Fibroblast of the aortic adventitia (primary cell): Measurements from ENCODE around the gene AICDA. TPM values are rescaled to one million over a fixed set of nuclear protein-coding genes. Genes with fewer than 3 reads are reported as not detected.
"Not testable (repeated sequence)": the region's sequence is repeated elsewhere in the genome, so short reads cannot be mapped to it uniquely, and the experiment has no call there.

Source experiments
- DNase-seq: peaks from one replicate; pipeline ENCODE4 v3.0.0-alpha.2; 2010; ENCODE audit warnings: low read depth
- H3K4me3 ChIP-seq: 2 replicates; pipeline ENCODE4 v1.5.1; 2011; ENCODE audit warnings: low read depth, mild to moderate bottlenecking, control low read depth, low read length, moderate library complexity
- total RNA-seq: library from RNA; depleted of rRNA; stranded (reverse); fragments of >200 nt; gene quantifications from 2 replicates; pipeline ENCODE4 v1.2.3, GENCODE V29; 2012; ENCODE audit warnings: low replicate concordance
- TF ChIP-seq, protein P1 (sequence below): IDR thresholded peaks from 2 replicates; pipeline ENCODE4 v1.5.1; 2011; ENCODE audit warnings: mild to moderate bottlenecking, low read length, control low read depth, inconsistent platforms; ENCODE audit not compliant: insufficient read depth

AICDA gene
- total RNA-seq, 1 donor = not detected

DNA sequence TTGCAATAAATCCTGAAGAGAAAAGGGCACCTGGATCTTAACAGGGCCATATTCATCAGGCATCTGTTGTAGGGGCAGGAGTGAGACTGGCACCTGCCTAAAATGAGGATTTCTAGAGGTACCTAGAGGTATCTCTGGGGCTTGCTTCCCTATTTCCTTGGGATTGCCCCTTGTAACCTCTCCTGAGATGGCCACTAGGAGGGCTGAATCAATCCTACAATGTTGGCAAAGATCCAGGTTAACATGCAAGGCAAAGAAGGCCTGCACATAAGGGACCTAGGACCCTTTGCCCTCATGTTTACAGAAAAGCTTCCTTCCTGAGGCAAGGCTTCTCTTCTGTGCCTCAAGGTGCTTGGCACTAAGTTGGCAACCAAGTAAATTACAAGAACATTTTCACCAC, 46.1 kb downstream of the AICDA start:
- TF ChIP-seq, protein P1, sequence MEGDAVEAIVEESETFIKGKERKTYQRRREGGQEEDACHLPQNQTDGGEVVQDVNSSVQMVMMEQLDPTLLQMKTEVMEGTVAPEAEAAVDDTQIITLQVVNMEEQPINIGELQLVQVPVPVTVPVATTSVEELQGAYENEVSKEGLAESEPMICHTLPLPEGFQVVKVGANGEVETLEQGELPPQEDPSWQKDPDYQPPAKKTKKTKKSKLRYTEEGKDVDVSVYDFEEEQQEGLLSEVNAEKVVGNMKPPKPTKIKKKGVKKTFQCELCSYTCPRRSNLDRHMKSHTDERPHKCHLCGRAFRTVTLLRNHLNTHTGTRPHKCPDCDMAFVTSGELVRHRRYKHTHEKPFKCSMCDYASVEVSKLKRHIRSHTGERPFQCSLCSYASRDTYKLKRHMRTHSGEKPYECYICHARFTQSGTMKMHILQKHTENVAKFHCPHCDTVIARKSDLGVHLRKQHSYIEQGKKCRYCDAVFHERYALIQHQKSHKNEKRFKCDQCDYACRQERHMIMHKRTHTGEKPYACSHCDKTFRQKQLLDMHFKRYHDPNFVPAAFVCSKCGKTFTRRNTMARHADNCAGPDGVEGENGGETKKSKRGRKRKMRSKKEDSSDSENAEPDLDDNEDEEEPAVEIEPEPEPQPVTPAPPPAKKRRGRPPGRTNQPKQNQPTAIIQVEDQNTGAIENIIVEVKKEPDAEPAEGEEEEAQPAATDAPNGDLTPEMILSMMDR = peak; percentile 2
- DNase-seq = no peak
- no peak overlapping the region for H3K4me3 ChIP-seq

DNA sequence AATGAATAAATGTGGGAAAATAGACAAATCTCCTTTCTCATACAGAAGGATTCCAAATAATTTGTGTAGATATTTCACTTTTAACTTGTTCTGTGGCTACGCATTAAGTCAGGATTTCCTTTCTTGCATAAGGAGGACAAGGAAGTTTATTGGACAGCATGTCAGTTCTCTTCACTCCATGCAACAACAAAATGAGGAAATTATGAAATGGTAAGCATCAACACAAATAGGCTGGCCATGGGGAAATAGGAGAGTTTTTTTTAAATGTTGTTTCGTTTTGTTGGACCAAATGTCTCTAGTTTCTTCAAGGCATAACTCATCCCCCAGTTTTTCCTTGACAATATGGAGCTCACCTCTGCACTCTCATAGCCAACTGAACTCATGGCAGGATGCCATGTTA, 46.6 kb downstream of the AICDA start:
- not testable (repeated sequence) for H3K4me3 ChIP-seq, DNase-seq

DNA sequence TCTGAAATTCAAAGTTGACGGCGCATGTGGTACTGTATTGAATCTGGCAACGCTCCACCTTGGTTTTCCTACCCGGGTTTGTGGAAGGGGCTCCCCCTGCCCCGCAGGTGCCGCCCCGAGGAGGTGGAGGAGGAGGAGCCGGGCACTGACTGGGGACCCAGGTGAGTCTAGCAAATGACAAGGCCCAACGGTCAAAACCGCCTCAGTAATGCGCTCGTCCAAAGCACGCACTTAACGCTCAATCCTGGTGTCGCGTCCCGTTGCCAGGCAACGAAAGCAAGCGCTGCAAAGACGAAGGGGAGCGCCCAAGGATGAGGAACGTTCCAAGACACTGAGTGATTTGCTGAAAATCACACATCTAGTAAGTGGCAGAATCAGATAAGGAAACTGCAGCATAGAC, 48.0 kb downstream of the AICDA start:
- DNase-seq = no peak
- no peak overlapping the region for H3K4me3 ChIP-seq
- TF ChIP-seq, protein P1 = no peak

DNA sequence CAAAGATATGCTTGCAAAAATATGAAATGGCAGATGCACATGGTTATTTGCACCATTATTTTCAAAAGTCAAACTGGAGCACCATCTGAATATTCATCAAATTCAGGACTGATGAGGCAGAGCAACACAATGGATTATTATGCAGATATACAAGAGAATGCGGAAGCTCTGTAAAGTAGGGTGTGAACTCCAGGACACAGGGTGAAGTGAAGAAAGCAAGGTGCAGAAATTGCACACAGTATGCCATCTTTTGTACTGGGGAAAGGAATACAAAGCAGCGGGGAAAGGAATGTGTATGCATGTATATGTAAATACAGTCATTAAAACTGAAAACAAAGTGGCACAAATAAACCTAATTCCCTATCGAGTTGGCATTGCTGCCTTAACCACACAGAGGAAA, 49.3 kb downstream of the AICDA start:
- TF ChIP-seq, protein P1 = no peak
- DNase-seq = no peak

DNA sequence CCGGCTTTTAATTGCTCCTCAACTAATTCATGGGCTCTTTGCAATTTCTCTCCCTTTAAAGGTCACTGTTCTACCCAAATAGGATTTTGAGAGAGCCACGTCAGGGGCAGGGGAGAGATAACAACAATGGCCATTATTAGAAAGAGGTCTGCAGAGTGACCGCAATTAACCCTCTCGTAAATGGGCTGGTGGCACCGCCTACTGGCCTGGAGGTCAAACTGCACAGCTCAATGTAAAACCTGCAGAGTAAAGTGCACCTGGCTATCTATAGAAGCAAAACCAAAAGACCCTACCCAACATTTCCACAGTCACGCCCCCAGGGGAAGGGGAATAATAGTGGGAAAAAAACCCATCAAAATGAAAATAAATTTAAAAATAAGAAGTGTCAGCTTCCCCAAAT, 50.3 kb downstream of the AICDA start:
- no peak overlapping the region for H3K4me3 ChIP-seq
- no peak for DNase-seq
- TF ChIP-seq, protein P1 = no peak

More for the DNA sequence above, 49.3 kb downstream of the AICDA start:
- no peak overlapping the region for H3K4me3 ChIP-seq

DNA sequence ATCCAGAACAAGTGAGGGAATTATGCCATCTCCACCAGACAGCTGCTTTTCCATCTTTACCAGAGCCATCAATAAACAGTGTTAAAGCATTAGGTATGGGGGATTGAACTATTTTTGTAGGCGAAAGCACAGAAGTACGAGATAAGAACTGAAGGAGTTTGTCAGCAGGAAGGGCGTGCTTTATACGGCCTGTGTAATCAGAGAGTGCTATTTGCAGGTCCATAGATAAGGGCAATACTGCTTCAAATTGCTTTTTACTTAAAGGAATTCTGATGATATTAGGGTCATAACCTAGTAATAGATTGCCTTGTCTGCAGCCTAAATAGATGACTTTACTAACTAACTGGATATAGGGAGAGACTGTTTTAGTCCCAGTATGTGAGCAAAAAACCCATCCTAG, 51.6 kb downstream of the AICDA start:
- H3K4me3 ChIP-seq = no peak overlapping the region
- TF ChIP-seq, protein P1 = no peak
- DNase-seq = no peak

DNA sequence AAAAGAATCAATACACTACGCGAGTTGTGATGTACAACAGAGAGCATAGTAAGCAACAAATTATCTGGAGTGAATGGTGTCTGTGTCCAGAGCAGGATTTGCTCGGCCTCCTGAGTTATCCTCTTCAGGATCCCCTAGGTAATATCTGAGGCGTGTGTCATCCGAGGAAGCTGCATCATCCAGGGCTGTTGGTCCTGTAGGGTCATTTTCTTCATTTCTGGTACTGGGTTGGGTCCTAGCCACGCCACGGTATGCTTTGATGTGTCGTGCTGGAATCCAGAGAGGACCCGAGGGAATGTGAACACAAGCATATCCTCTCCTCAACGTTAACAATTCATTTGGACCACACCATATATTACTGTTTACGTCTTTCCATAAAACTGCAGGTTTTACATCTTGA, 53.0 kb downstream of the AICDA start:
- H3K4me3 ChIP-seq = no peak overlapping the region
- TF ChIP-seq, protein P1 = no peak
- no peak for DNase-seq
